Measurements from ENCODE around the gene ZNF428.

Gene ZNF428

GRCh38 chr19:43634872-43635560 lies 15.6 kb upstream of the ZNF428 start:
- peaks cover 73% of the 10 kb centered on the region for H3K27me3 ChIP-seq
- H3K4me3 ChIP-seq (ENCODE audit: low read depth in 1 of 2, low read length in 1 of 2): no peak overlapping the region
- TF ChIP-seq CTCF (IDR thresholded peaks at IDR 0.05): no peak
- no peaks in the 10 kb centered on the region for H3K36me3 ChIP-seq
- H3K9me3 ChIP-seq: no peaks in the 10 kb centered on the region
- H3K4me1 ChIP-seq (ENCODE audit: control insufficient read depth in 1 of 2, insufficient read depth in 1 of 2, low read depth in 1 of 2, low read length in 1 of 2): peaks cover 0 to 6% of the 10 kb centered on the region in 2 experiments
- no peak overlapping the region for H3K27ac ChIP-seq

DNA sequence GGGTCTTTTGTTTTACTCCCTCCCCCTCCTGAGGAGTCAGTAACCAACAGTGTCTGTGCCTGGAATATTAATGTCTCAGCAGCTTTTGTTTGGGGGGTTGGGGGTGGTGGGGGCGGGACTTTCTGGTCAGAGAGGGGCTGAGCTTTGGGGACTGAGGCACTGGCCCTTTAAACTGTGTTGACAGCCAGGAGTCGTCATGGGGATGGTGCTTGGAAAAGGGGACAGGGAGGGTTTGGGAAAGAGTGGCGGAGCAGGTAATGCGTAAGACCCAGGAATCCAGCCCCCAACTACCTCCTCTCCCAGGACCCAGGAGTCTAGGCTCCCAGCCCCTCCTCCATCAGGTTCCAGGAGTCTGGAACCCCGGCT lies 15.1 kb upstream of the ZNF428 start:
- Histone ChIP-seq H3K27me3 (peaks cover 69% of the 10 kb centered on the region), H3K36me3 (no peaks in the 10 kb centered on the region), H3K27ac (no peak overlapping the region), H3K4me1 (ENCODE audit: control insufficient read depth in 1 of 2, insufficient read depth in 1 of 2, low read depth in 1 of 2, low read length in 1 of 2) (peaks cover 0 to 3% of the 10 kb centered on the region in 2 experiments), H3K9me3 (no peaks in the 10 kb centered on the region), H3K4me3 (ENCODE audit: low read depth in 1 of 2, low read length in 1 of 2) (no peak overlapping the region)
- no peak for TF ChIP-seq CTCF (IDR thresholded peaks at IDR 0.05)

DNA sequence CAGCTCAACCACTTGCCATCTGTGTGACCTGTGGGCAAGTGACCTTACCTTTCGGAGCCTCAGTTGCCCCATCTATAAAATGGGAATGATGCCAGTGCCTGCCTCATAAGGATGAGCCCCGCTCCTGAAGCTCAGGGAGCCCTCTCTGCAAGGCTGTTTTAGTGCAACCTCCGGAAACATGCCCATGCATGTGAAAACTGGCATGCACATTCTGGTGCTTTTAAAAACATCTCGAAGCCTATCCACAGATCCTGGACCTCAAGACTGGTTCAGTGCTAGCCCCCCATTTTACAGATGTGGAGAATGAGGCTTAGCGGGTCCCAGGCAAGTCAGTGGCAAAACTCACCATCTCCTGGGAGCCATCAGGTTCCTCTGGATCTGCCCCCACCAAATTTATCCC lies 14.6 kb upstream of the ZNF428 start:
- Histone ChIP-seq H3K9me3 (no peaks in the 10 kb centered on the region), H3K36me3 (no peaks in the 10 kb centered on the region), H3K27ac (no peak overlapping the region), H3K4me3 (ENCODE audit: low read depth in 1 of 2, low read length in 1 of 2) (no peak overlapping the region), H3K4me1 (ENCODE audit: control insufficient read depth in 1 of 2, insufficient read depth in 1 of 2, low read depth in 1 of 2, low read length in 1 of 2) (no peaks in the 10 kb centered on the region), H3K27me3 (peaks cover 64% of the 10 kb centered on the region)
- no peak for TF ChIP-seq CTCF (IDR thresholded peaks at IDR 0.05)

- H3K4me3 ChIP-seq (ENCODE audit: low read depth in 1 of 2, low read length in 1 of 2): no peak overlapping the region
- H3K36me3 ChIP-seq: no peaks in the 10 kb centered on the region
- no peaks in the 10 kb centered on the region for H3K4me1 ChIP-seq (ENCODE audit: control insufficient read depth in 1 of 2, insufficient read depth in 1 of 2, low read depth in 1 of 2, low read length in 1 of 2)
- H3K27ac ChIP-seq: no peak overlapping the region
- TF ChIP-seq CTCF (IDR thresholded peaks at IDR 0.05): no peak
- peaks cover 59% of the 10 kb centered on the region for H3K27me3 ChIP-seq
- no peaks in the 10 kb centered on the region for H3K9me3 ChIP-seq
Measured at GRCh38 chr19:43633520-43633919, 14.1 kb upstream of the ZNF428 start.

- Histone ChIP-seq H3K4me3 (ENCODE audit: low read depth in 1 of 2, low read length in 1 of 2) (no peak overlapping the region), H3K27me3 (peaks cover 53% of the 10 kb centered on the region), H3K27ac (no peak overlapping the region), H3K4me1 (ENCODE audit: control insufficient read depth in 1 of 2, insufficient read depth in 1 of 2, low read depth in 1 of 2, low read length in 1 of 2) (no peaks in the 10 kb centered on the region), H3K36me3 (no peaks in the 10 kb centered on the region), H3K9me3 (no peaks in the 10 kb centered on the region)
- no peak for TF ChIP-seq CTCF (IDR thresholded peaks at IDR 0.05)
Measured at GRCh38 chr19:43631491-43631890, 12.1 kb upstream of the ZNF428 start.

All from neutrophil (primary cell).